SH-SY5Y (cell line): ENCODE results near the gene FKBP4.

Experiments used
- GATA2 ChIP-seq: IDR thresholded peaks from 2 replicates; pipeline ENCODE4 v1.6.1; 2011; ENCODE audit warnings: mild to moderate bottlenecking, low read depth, low read length
- GATA3 ChIP-seq: IDR thresholded peaks from 2 replicates; pipeline ENCODE4 v1.6.1; 2011; ENCODE audit warnings: low read depth, mild to moderate bottlenecking, low read length, moderate library complexity

- no peak for TF ChIP-seq GATA2
- no peak for TF ChIP-seq GATA3
Measured at GRCh38 chr12:2751686-2752085, 43.1 kb upstream of the FKBP4 start.
